Measurements from ENCODE around the gene TLK1.
"Not testable (repeated sequence)": the region's sequence is repeated elsewhere in the genome, so short reads cannot be mapped to it uniquely, and the experiment has no call there.

Gene TLK1

GRCh38 chr2:171163261-171163660 lies 2.6 kb upstream of the TLK1 start:
- H3K27me3 ChIP-seq (ENCODE audit: insufficient read depth, poor library complexity, severe bottlenecking) = no peaks in the 10 kb centered on the region
- TF ChIP-seq GABPA (IDR thresholded peaks at IDR 0.05; ENCODE audit: low read depth) (no peak), SPI1 (IDR thresholded peaks at IDR 0.05; ENCODE audit: borderline replicate concordance, low read depth) (no peak), POLR2AphosphoS5 (IDR thresholded peaks at IDR 0.05; ENCODE audit: low read depth) (no peak)
- TF ChIP-seq, protein P1, sequence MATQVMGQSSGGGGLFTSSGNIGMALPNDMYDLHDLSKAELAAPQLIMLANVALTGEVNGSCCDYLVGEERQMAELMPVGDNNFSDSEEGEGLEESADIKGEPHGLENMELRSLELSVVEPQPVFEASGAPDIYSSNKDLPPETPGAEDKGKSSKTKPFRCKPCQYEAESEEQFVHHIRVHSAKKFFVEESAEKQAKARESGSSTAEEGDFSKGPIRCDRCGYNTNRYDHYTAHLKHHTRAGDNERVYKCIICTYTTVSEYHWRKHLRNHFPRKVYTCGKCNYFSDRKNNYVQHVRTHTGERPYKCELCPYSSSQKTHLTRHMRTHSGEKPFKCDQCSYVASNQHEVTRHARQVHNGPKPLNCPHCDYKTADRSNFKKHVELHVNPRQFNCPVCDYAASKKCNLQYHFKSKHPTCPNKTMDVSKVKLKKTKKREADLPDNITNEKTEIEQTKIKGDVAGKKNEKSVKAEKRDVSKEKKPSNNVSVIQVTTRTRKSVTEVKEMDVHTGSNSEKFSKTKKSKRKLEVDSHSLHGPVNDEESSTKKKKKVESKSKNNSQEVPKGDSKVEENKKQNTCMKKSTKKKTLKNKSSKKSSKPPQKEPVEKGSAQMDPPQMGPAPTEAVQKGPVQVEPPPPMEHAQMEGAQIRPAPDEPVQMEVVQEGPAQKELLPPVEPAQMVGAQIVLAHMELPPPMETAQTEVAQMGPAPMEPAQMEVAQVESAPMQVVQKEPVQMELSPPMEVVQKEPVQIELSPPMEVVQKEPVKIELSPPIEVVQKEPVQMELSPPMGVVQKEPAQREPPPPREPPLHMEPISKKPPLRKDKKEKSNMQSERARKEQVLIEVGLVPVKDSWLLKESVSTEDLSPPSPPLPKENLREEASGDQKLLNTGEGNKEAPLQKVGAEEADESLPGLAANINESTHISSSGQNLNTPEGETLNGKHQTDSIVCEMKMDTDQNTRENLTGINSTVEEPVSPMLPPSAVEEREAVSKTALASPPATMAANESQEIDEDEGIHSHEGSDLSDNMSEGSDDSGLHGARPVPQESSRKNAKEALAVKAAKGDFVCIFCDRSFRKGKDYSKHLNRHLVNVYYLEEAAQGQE (IDR thresholded peaks at IDR 0.05; ENCODE audit: insufficient replicate concordance, low read depth) = no peak
- DNase-seq (ENCODE audit: low read depth in 1 of 2, low spot score in 1 of 2) = no peak
- no peak overlapping the region for H3K27ac ChIP-seq (replicated peaks)
- H3K4me3 ChIP-seq (replicated peaks; ENCODE audit: insufficient read depth, low read length) = no peak overlapping the region

DNA sequence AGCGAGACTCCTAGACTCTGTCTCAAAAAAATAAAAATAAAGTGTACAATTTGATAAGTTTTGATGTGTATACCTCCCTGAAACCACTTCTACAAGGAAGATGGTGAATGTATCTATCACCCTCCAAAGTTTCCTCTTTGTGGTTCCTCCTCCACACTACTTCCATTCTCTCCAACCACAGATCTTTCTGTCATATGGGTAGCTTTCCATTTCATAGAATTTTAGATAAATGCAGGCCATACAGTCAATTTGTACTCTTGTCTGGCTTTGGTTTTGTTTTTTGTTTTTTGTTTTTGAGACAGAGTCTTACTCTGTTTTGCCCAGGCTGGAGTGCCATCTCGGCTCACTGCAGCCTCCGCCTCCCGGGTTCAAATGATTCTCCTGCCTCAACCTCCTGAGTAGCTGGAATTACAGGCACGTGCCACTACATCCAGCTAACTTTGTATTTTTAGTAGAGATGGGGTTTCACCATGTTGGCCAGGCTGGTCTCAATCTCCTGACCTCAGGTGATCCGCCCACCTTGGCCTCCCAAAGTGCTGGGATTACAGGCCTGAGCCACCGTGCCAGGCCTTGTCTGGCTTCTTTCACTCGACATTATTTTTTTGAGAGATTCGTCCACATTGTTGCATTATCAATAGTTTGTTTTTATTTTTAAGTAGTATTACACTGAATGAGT lies 2.0 kb upstream of the TLK1 start:
- not testable (repeated sequence) for H3K27me3 ChIP-seq (ENCODE audit: insufficient read depth, poor library complexity, severe bottlenecking); H3K27ac ChIP-seq (replicated peaks)

GRCh38 chr2:171160956-171161740 lies 455 bp upstream of the TLK1 start:
- Histone ChIP-seq H3K27ac (replicated peaks) (peak overlapping the region; percentile 99), H3K27me3 (ENCODE audit: insufficient read depth, poor library complexity, severe bottlenecking) (no peaks in the 10 kb centered on the region), H3K4me3 (replicated peaks; ENCODE audit: insufficient read depth, low read length) (peak overlapping the region; percentile 91)
- peak; percentile 41; the same call in 1 of the 2 replicates for TF ChIP-seq SPI1 (IDR thresholded peaks at IDR 0.05; ENCODE audit: borderline replicate concordance, low read depth)
- TF ChIP-seq POLR2AphosphoS5 (IDR thresholded peaks at IDR 0.05; ENCODE audit: low read depth) = peak; percentile 35; the same call in 1 of the 2 replicates
- TF ChIP-seq CTCF (IDR thresholded peaks at IDR 0.05; ENCODE audit: insufficient read depth, low read length) = no peak
- peak; percentile 54 to 83 for DNase-seq (ENCODE audit: low read depth in 1 of 2, low spot score in 1 of 2)

More for the DNA sequence above, 2.0 kb upstream of the TLK1 start:
- DNase-seq (ENCODE audit: low read depth in 1 of 2, low spot score in 1 of 2) = peak in 1 of 2 experiments; percentile 31
- not testable (repeated sequence) for H3K4me3 ChIP-seq (replicated peaks; ENCODE audit: insufficient read depth, low read length)

GRCh38 chr2:171159372-171160118 lies 1.1 kb downstream of the TLK1 start:
- DNase-seq (ENCODE audit: low read depth in 1 of 2, low spot score in 1 of 2) = peak in 1 of 2 experiments; percentile 54
- peak overlapping the region; percentile 91 for H3K4me3 ChIP-seq (replicated peaks; ENCODE audit: insufficient read depth, low read length)
- TF ChIP-seq CTCF (IDR thresholded peaks at IDR 0.05; ENCODE audit: insufficient read depth, low read length) = peak; percentile 49
- TF ChIP-seq, protein P1 (IDR thresholded peaks at IDR 0.05; ENCODE audit: insufficient replicate concordance, low read depth) = no peak
- no peak for TF ChIP-seq GABPA (IDR thresholded peaks at IDR 0.05; ENCODE audit: low read depth)
- no peak for TF ChIP-seq SPI1 (IDR thresholded peaks at IDR 0.05; ENCODE audit: borderline replicate concordance, low read depth)
- TF ChIP-seq POLR2AphosphoS5 (IDR thresholded peaks at IDR 0.05; ENCODE audit: low read depth) = no peak
- peak overlapping the region; percentile 99 for H3K27ac ChIP-seq (replicated peaks)
- no peaks in the 10 kb centered on the region for H3K27me3 ChIP-seq (ENCODE audit: insufficient read depth, poor library complexity, severe bottlenecking)

Data from HL-60 (cell line).